Transverse colon (tissue), 4 donors: ENCODE data around the gene HINT1. TPM values are rescaled to one million over a fixed set of nuclear protein-coding genes. Genes with fewer than 3 reads are reported as not detected.

Experiments used
- DNase-seq: peaks from one replicate; pipeline ENCODE4 v3.0.0-alpha.2; 2019
- H3K27ac ChIP-seq, 4 donors: fragments of 200-600 bp; sonication (generic); 2 replicates each; pipeline ENCODE4 v1.5.1; 2016 to 2018; ENCODE audit warnings: inconsistent platforms in 4 of 4
- H3K27me3 ChIP-seq: fragments of 200-600 bp; sonication (generic); 2 replicates; pipeline ENCODE4 v1.5.1; 2017; ENCODE audit warnings: inconsistent platforms
- H3K36me3 ChIP-seq, 4 donors: fragments of 200-600 bp; sonication (generic); 2 replicates each; pipeline ENCODE4 v1.5.1; 2017 to 2019; ENCODE audit warnings: inconsistent platforms in 4 of 4
- H3K4me1 ChIP-seq, 4 donors: fragments of 200-600 bp; sonication (generic); 2 replicates each; pipeline ENCODE4 v1.5.1; 2017 to 2020; ENCODE audit warnings: inconsistent platforms in 4 of 4
- H3K4me3 ChIP-seq, 4 donors: fragments of 200-600 bp; sonication (generic); 1 replicate in 1 of 4; 2 replicates in 3 of 4; pipeline versions ENCODE4 v1.5.1 to v1.6.1; 2017 to 2019; ENCODE audit warnings: inconsistent platforms in 4 of 4
- H3K9me3 ChIP-seq, 2 donors: fragments of 200-600 bp; sonication (generic); 2 replicates each; pipeline ENCODE4 v1.5.1; 2017 to 2019; ENCODE audit warnings: inconsistent platforms in 2 of 2
- CTCF ChIP-seq, 5 experiments: fragments of 200-600 bp in 3 of 5; fragments of 450-650 bp in 2 of 5; sonication (generic) in 3 of 5; IDR thresholded peaks; 1 replicate in 2 of 5; 2 replicates in 3 of 5; pipeline ENCODE4 v1.5.1; 2016 to 2017; ENCODE audit warnings: antibody characterized with exemption in 5 of 5, inconsistent platforms in 3 of 5, mild to moderate bottlenecking in 2 of 5, moderate library complexity in 1 of 5
- EP300 ChIP-seq: sonication (generic); formaldehyde crosslinking; IDR thresholded peaks from one replicate; pipeline ENCODE4 v1.6.1; 2017; ENCODE audit warnings: antibody characterized with exemption, low read depth
- POLR2A ChIP-seq: fragments of 450-650 bp; IDR thresholded peaks from one replicate; pipeline ENCODE4 v1.6.1; 2016; ENCODE audit warnings: antibody characterized with exemption, mild to moderate bottlenecking, moderate library complexity
- POLR2AphosphoS5 ChIP-seq, 3 donors: sonication (generic); formaldehyde crosslinking; IDR thresholded peaks; one replicate each; pipeline ENCODE4 v1.6.1; 2016; ENCODE audit warnings: antibody characterized with exemption in 3 of 3
- WGBS, 2 donors: methylation state at CpG; one replicate each; pipeline ENCODE4 v1.1.5; 2018; ENCODE audit warnings: low coverage in 1 of 2; 5-methylcytosine and 5-hydroxymethylcytosine counted together
- in situ Hi-C, 4 donors: fragments of 200-750 bp; cut with MboI; loops; one replicate each; pipeline versions ENCODE4 v1.15.0 to v1.15.1; 2017; ENCODE audit warnings: low sequenced_read_pairs in 3 of 4, low pct_ligation_motif_present in 1 of 4, low pct_unique_long_range_greater_than_20kb in 1 of 4
- intact Hi-C: fragments of 100-400 bp; cut with DNase I; formaldehyde crosslinking; loops from one replicate; pipeline ENCODE4 v1.15.1; 2023; ENCODE audit warnings: low total_unique reads
- total RNA-seq, 4 donors: library from RNA; depleted of rRNA; stranded (reverse); fragments of >200 nt; gene quantifications; one replicate each; pipeline ENCODE4 v1.1.0, GENCODE V29; 2016

HINT1 gene
- total RNA-seq, 4 donors from 2014 or later: 252 to 668 (median 349) TPM

GRCh38 chr5:131186561-131187256 is 21.7 kb upstream of the HINT1 start:
- DNase-seq: no peak
- in situ Hi-C loops: no loop called here
- intact Hi-C loops: no loop called here
- Histone ChIP-seq H3K27me3 (no peaks in the 10 kb centered on the region), H3K27ac (no peak overlapping the region), H3K9me3 (no peaks in the 10 kb centered on the region), H3K4me1 (no peaks in the 10 kb centered on the region), H3K4me3 (no peak overlapping the region), H3K36me3 (no peaks in the 10 kb centered on the region)
- WGBS, 2 donors: 74 to 81% methylated on average over 3 of the region's 3 CpGs
- TF ChIP-seq POLR2AphosphoS5 (IDR thresholded peaks at IDR 0.05) (no peak), POLR2A (no peak), EP300 (no peak), CTCF (IDR thresholded peaks at IDR 0.05) (no peak)

- Histone ChIP-seq H3K4me3 (no peak overlapping the region), H3K4me1 (no peaks in the 10 kb centered on the region), H3K9me3 (no peaks in the 10 kb centered on the region), H3K27ac (no peak overlapping the region), H3K27me3 (no peaks in the 10 kb centered on the region), H3K36me3 (no peaks in the 10 kb centered on the region)
- TF ChIP-seq CTCF (IDR thresholded peaks at IDR 0.05): no peak
- TF ChIP-seq EP300: no peak
- no peak for TF ChIP-seq POLR2AphosphoS5 (IDR thresholded peaks at IDR 0.05)
- TF ChIP-seq POLR2A: no peak
- in situ Hi-C loops: no loop called here
- DNase-seq: no peak
- intact Hi-C loops: no loop called here
Observed at GRCh38 chr5:131185523-131186104, 20.6 kb upstream of the HINT1 start.

- DNase-seq: no peak
- intact Hi-C loops: no loop called here
Observed at GRCh38 chr5:131182839-131183238, 17.8 kb upstream of the HINT1 start.

GRCh38 chr5:131180407-131180806 is 15.4 kb upstream of the HINT1 start:
- H3K9me3 ChIP-seq: no peaks in the 10 kb centered on the region
- H3K27ac ChIP-seq: no peak overlapping the region
- TF ChIP-seq EP300 (no peak), POLR2AphosphoS5 (IDR thresholded peaks at IDR 0.05) (no peak), POLR2A (no peak)
- no peaks in the 10 kb centered on the region for H3K36me3 ChIP-seq
- in situ Hi-C loops (no loop called here), intact Hi-C loops (no loop called here)
- H3K27me3 ChIP-seq: no peaks in the 10 kb centered on the region
- H3K4me3 ChIP-seq: no peak overlapping the region
- peaks cover 0 to 11% (median 1%) of the 10 kb centered on the region in 4 donors for H3K4me1 ChIP-seq
- DNase-seq: no peak

More at GRCh38 chr5:131182839-131183238, 17.8 kb upstream of the HINT1 start:
- no peaks in the 10 kb centered on the region for H3K9me3 ChIP-seq
- no peak overlapping the region for H3K27ac ChIP-seq
- H3K4me1 ChIP-seq: peaks cover 0 to 5% (median 0%) of the 10 kb centered on the region in 4 donors
- no peaks in the 10 kb centered on the region for H3K27me3 ChIP-seq
- H3K36me3 ChIP-seq: no peaks in the 10 kb centered on the region
- TF ChIP-seq POLR2A: no peak
- TF ChIP-seq POLR2AphosphoS5 (IDR thresholded peaks at IDR 0.05): no peak
- no peak for TF ChIP-seq CTCF (IDR thresholded peaks at IDR 0.05)
- no peak for TF ChIP-seq EP300
- in situ Hi-C loops: no loop called here
- H3K4me3 ChIP-seq: no peak overlapping the region
